ENCODE measurements around the gene APOBR. TPM values are rescaled to one million over a fixed set of nuclear protein-coding genes. Genes with fewer than 3 reads are reported as not detected.

Gene APOBR
- total and polyA plus RNA-seq, 2 donors (not counting 1 experiment from before 2014, with no cell fraction given) = 0.81 to 2.6 TPM

DNA sequence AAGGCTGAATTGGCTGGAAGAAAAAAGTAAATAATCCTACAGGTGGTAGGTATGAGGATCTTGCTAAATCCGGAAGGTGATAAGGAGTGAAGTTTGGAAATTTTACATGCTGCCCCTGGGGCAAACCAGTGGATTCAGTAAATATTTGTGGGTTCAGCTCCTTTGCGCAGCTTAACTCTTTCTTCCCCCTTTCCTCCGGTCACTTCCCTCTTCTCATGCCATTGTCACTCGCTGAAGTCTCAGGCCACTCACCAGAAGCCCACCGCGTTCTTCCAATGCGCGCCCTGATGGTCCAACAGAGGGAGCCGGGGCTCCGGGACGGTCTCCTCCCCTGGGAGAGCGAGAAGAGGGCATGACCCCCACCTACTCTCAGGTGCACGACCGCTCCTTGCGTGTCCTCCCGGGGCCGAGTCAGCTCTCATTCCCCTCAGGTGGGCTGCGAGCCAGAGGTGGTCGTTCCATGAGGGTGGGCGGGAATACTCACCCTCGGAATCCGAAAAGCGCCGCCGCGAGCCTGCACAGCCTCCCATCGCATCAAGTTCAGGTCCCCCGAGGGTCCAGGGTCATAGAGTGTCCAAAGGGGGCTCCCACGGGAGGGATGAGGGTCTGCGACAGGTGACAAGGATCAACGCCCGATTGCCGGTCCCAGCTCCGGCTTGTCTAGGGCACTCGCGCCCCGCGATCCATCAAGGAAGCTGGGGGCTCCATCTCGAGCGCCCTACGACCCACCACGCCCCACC is 3.0 kb upstream of the APOBR start:
- H3K27ac ChIP-seq (ENCODE audit: low read length in 2 of 2) = peak overlapping the region; percentile 89 to 99
- Mint-ChIP-seq H3K9me3 (ENCODE audit: insufficient read depth) (no peaks in the 10 kb centered on the region), H3K27me3 (no peaks in the 10 kb centered on the region), H3K4me3 (peak overlapping the region; percentile 98), H3K4me1 (peaks cover 42% of the 10 kb centered on the region), H3K27ac (peak overlapping the region; percentile 100)
- ChIA-PET POLR2A (interaction anchor here (0.5 to 0.7 kb wide), 4 partner anchors 19 to 1246 kb away, joined by 3 to 6 read pairs (median 3); partner anchors contain the start of genes NPIPB7 and SGF29), CTCF (interaction anchor here (1.2 kb wide), 1 partner anchor 63 kb away, joined by 6 read pairs; the partner anchor contains the start of gene SGF29)
- under 1% methylated on average over 41 of the region's 42 CpGs for WGBS (ENCODE audit: insufficient coverage)
- intact Hi-C loops (cut with micrococcal nuclease) = loop anchor here (5.0 kb wide), 1 partner anchor 481 kb away; the partner anchor contains the start of gene SPNS1
- no peak for DNase-seq
- H3K4me2 ChIP-seq (replicated peaks; ENCODE audit: low read depth, low read length, poor library complexity, severe bottlenecking) = peak overlapping the region; percentile 100
- H3K4me1 ChIP-seq (ENCODE audit: control insufficient read depth in 2 of 2, insufficient read depth in 2 of 2, low read length in 2 of 2) = peaks cover 24 to 45% of the 10 kb centered on the region in 2 donors
- peak overlapping the region; percentile 99 for H3K9ac ChIP-seq (ENCODE audit: low read length)
- H3K27me3 ChIP-seq (replicated peaks in 1 of 4; ENCODE audit: control extremely low read depth in 1 of 4, control insufficient read depth in 3 of 4, insufficient read depth in 4 of 4, low read length in 3 of 4) = no peaks in the 10 kb centered on the region
- ATAC-seq (ENCODE audit: low read depth) = no peak
- H3K9me3 ChIP-seq (ENCODE audit: control extremely low read depth in 1 of 3, control insufficient read depth in 2 of 3, insufficient read depth in 1 of 3, low read length in 2 of 3) = no peaks in the 10 kb centered on the region
- H2AFZ ChIP-seq (ENCODE audit: insufficient read depth, low read depth, low read length, poor library complexity, severe bottlenecking) = peak overlapping the region; percentile 100
- peaks cover 11% of the 10 kb centered on the region for H3K79me2 ChIP-seq (ENCODE audit: control insufficient read depth, insufficient read depth, low read length)
- no peaks in the 10 kb centered on the region for H4K20me1 ChIP-seq (ENCODE audit: control insufficient read depth, insufficient read depth, low read length, poor library complexity, severe bottlenecking)
- peak overlapping the region; percentile 87 to 100 (median 94) for H3K4me3 ChIP-seq (ENCODE audit: control extremely low read depth in 1 of 5, extremely low read depth in 1 of 5, insufficient read depth in 1 of 5, low read depth in 2 of 5, low read length in 4 of 5)
- TF ChIP-seq EZH2 (IDR thresholded peaks at IDR 0.05; ENCODE audit: borderline replicate concordance, insufficient read depth, low read depth, low read length, poor library complexity, severe bottlenecking) = no peak
- TF ChIP-seq, protein P1, sequence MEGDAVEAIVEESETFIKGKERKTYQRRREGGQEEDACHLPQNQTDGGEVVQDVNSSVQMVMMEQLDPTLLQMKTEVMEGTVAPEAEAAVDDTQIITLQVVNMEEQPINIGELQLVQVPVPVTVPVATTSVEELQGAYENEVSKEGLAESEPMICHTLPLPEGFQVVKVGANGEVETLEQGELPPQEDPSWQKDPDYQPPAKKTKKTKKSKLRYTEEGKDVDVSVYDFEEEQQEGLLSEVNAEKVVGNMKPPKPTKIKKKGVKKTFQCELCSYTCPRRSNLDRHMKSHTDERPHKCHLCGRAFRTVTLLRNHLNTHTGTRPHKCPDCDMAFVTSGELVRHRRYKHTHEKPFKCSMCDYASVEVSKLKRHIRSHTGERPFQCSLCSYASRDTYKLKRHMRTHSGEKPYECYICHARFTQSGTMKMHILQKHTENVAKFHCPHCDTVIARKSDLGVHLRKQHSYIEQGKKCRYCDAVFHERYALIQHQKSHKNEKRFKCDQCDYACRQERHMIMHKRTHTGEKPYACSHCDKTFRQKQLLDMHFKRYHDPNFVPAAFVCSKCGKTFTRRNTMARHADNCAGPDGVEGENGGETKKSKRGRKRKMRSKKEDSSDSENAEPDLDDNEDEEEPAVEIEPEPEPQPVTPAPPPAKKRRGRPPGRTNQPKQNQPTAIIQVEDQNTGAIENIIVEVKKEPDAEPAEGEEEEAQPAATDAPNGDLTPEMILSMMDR (IDR thresholded peaks at IDR 0.05) = no peak
- peaks cover 1 to 17% of the 10 kb centered on the region in 2 experiments for H3K36me3 ChIP-seq (replicated peaks in 1 of 2; ENCODE audit: control extremely low read depth in 1 of 2, control insufficient read depth in 1 of 2, extremely low read depth in 1 of 2, insufficient read depth in 2 of 2, low read length in 1 of 2)

Measured in B cell (primary cell).